ENCODE data around the gene PPIP5K2.
"Not testable (repeated sequence)": the region's sequence is repeated elsewhere in the genome, so short reads cannot be mapped to it uniquely, and the experiment has no call there.

PPIP5K2 gene

GRCh38 chr5:103119765-103120606 is at the start of gene PPIP5K2, which contains the start of gene GIN1:
Gene PPIP5K2 (plus strand): TSS chr5:103120301. CDS start chr5:103129590, 9,289 bp downstream.
Gene GIN1 (minus strand): TSS chr5:103120138. CDS start chr5:103108707, 11,431 bp downstream.
- Mint-ChIP-seq H3K27me3 (no peaks in the 10 kb centered on the region), H3K9me3 (no peaks in the 10 kb centered on the region), H3K36me3 (ENCODE audit: low read depth) (peaks cover 41% of the 10 kb centered on the region), H3K27ac (peak within 1 kb of the TSS; percentile 99), H3K4me3 (peak within 1 kb of the TSS; percentile 96), H3K4me1 (ENCODE audit: low read depth) (peaks cover 52% of the 10 kb centered on the region)
- DNase-seq, result peak; percentile 99

- DNase-seq; H3K36me3 Mint-ChIP-seq (ENCODE audit: low read depth); H3K27ac Mint-ChIP-seq; H3K4me3 Mint-ChIP-seq; H3K4me1 Mint-ChIP-seq (ENCODE audit: low read depth); H3K27me3 Mint-ChIP-seq: not testable (repeated sequence)
- H3K9me3 Mint-ChIP-seq, result peaks cover 49% of the 10 kb centered on the region
These were observed 46.6 kb upstream of the PPIP5K2 start for GRCh38 chr5:103073500-103073899.

- no peaks in the 10 kb centered on the region for H3K4me1 Mint-ChIP-seq (ENCODE audit: low read depth)
- H3K4me3 Mint-ChIP-seq, result no peak overlapping the region
- H3K27ac Mint-ChIP-seq, result no peak overlapping the region
- no peaks in the 10 kb centered on the region for H3K36me3 Mint-ChIP-seq (ENCODE audit: low read depth)
- H3K27me3 Mint-ChIP-seq, result no peaks in the 10 kb centered on the region
- no peak for DNase-seq
- H3K9me3 Mint-ChIP-seq, result peaks cover 60% of the 10 kb centered on the region
These were observed 44.7 kb upstream of the PPIP5K2 start for GRCh38 chr5:103075442-103075841.

- Mint-ChIP-seq H3K9me3 (peaks cover 78% of the 10 kb centered on the region), H3K4me3 (no peak overlapping the region), H3K36me3 (ENCODE audit: low read depth) (peaks cover 12% of the 10 kb centered on the region), H3K27ac (no peak overlapping the region), H3K4me1 (ENCODE audit: low read depth) (no peaks in the 10 kb centered on the region), H3K27me3 (no peaks in the 10 kb centered on the region)
- DNase-seq, result no peak
These were observed 40.3 kb upstream of the PPIP5K2 start for GRCh38 chr5:103079796-103080195.

- peaks cover 41% of the 10 kb centered on the region for H3K9me3 Mint-ChIP-seq
- peaks cover 72% of the 10 kb centered on the region for H3K36me3 Mint-ChIP-seq (ENCODE audit: low read depth)
- no peaks in the 10 kb centered on the region for H3K4me1 Mint-ChIP-seq (ENCODE audit: low read depth)
- no peak overlapping the region for H3K27ac Mint-ChIP-seq
- no peaks in the 10 kb centered on the region for H3K27me3 Mint-ChIP-seq
- H3K4me3 Mint-ChIP-seq, result no peak overlapping the region
- DNase-seq, result no peak
These were observed 33.6 kb upstream of the PPIP5K2 start for GRCh38 chr5:103086547-103086946.

GRCh38 chr5:103089272-103089671 is 30.8 kb upstream of the PPIP5K2 start:
- Mint-ChIP-seq H3K4me1 (ENCODE audit: low read depth) (no peaks in the 10 kb centered on the region), H3K4me3 (no peak overlapping the region), H3K27me3 (no peaks in the 10 kb centered on the region), H3K9me3 (peaks cover 14% of the 10 kb centered on the region), H3K36me3 (ENCODE audit: low read depth) (peaks cover 83% of the 10 kb centered on the region), H3K27ac (no peak overlapping the region)
- DNase-seq, result no peak

GRCh38 chr5:103090791-103091190 is 29.3 kb upstream of the PPIP5K2 start:
- Mint-ChIP-seq H3K4me1 (ENCODE audit: low read depth) (no peaks in the 10 kb centered on the region), H3K36me3 (ENCODE audit: low read depth) (peaks cover 80% of the 10 kb centered on the region), H3K9me3 (peaks cover 7% of the 10 kb centered on the region), H3K4me3 (no peak overlapping the region), H3K27me3 (no peaks in the 10 kb centered on the region), H3K27ac (no peak overlapping the region)
- no peak for DNase-seq

GRCh38 chr5:103092676-103093075 is 27.4 kb upstream of the PPIP5K2 start:
- no peak for DNase-seq
- no peaks in the 10 kb centered on the region for H3K27me3 Mint-ChIP-seq
- peaks cover 77% of the 10 kb centered on the region for H3K36me3 Mint-ChIP-seq (ENCODE audit: low read depth)
- no peak overlapping the region for H3K4me3 Mint-ChIP-seq
- H3K27ac Mint-ChIP-seq, result no peak overlapping the region
- H3K9me3 Mint-ChIP-seq, result no peaks in the 10 kb centered on the region
- H3K4me1 Mint-ChIP-seq (ENCODE audit: low read depth), result no peaks in the 10 kb centered on the region

- H3K9me3 Mint-ChIP-seq, result no peaks in the 10 kb centered on the region
- DNase-seq, result no peak
- H3K4me1 Mint-ChIP-seq (ENCODE audit: low read depth), result no peaks in the 10 kb centered on the region
- H3K4me3 Mint-ChIP-seq, result no peak overlapping the region
- no peaks in the 10 kb centered on the region for H3K27me3 Mint-ChIP-seq
- H3K27ac Mint-ChIP-seq, result no peak overlapping the region
- H3K36me3 Mint-ChIP-seq (ENCODE audit: low read depth), result peaks cover 69% of the 10 kb centered on the region
These were observed 26.4 kb upstream of the PPIP5K2 start for GRCh38 chr5:103093727-103094126.

- H3K9me3 Mint-ChIP-seq, result no peaks in the 10 kb centered on the region
- DNase-seq, result no peak
- peaks cover 63% of the 10 kb centered on the region for H3K36me3 Mint-ChIP-seq (ENCODE audit: low read depth)
- H3K4me1 Mint-ChIP-seq (ENCODE audit: low read depth), result no peaks in the 10 kb centered on the region
- H3K27ac Mint-ChIP-seq, result no peak overlapping the region
- H3K4me3 Mint-ChIP-seq, result no peak overlapping the region
- H3K27me3 Mint-ChIP-seq, result no peaks in the 10 kb centered on the region
These were observed 25.4 kb upstream of the PPIP5K2 start for GRCh38 chr5:103094737-103095136.

- no peak overlapping the region for H3K27ac Mint-ChIP-seq
- no peaks in the 10 kb centered on the region for H3K4me1 Mint-ChIP-seq (ENCODE audit: low read depth)
- no peak overlapping the region for H3K4me3 Mint-ChIP-seq
- H3K36me3 Mint-ChIP-seq (ENCODE audit: low read depth), result peaks cover 60% of the 10 kb centered on the region
- no peaks in the 10 kb centered on the region for H3K9me3 Mint-ChIP-seq
- no peak for DNase-seq
- H3K27me3 Mint-ChIP-seq, result no peaks in the 10 kb centered on the region
These were observed 21.1 kb upstream of the PPIP5K2 start for GRCh38 chr5:103098993-103099392.

GRCh38 chr5:103101079-103101750 is 18.9 kb upstream of the PPIP5K2 start:
- Mint-ChIP-seq H3K9me3 (no peaks in the 10 kb centered on the region), H3K27me3 (no peaks in the 10 kb centered on the region), H3K36me3 (ENCODE audit: low read depth) (peaks cover 61% of the 10 kb centered on the region), H3K27ac (no peak overlapping the region), H3K4me3 (no peak overlapping the region), H3K4me1 (ENCODE audit: low read depth) (no peaks in the 10 kb centered on the region)
- DNase-seq, result no peak

GRCh38 chr5:103102234-103102633 is 17.9 kb upstream of the PPIP5K2 start:
- no peak overlapping the region for H3K4me3 Mint-ChIP-seq
- DNase-seq, result no peak
- H3K27me3 Mint-ChIP-seq, result no peaks in the 10 kb centered on the region
- no peaks in the 10 kb centered on the region for H3K9me3 Mint-ChIP-seq
- no peaks in the 10 kb centered on the region for H3K4me1 Mint-ChIP-seq (ENCODE audit: low read depth)
- H3K27ac Mint-ChIP-seq, result no peak overlapping the region
- H3K36me3 Mint-ChIP-seq (ENCODE audit: low read depth), result peaks cover 62% of the 10 kb centered on the region

- no peak overlapping the region for H3K4me3 Mint-ChIP-seq
- H3K36me3 Mint-ChIP-seq (ENCODE audit: low read depth), result peaks cover 58% of the 10 kb centered on the region
- peaks cover 6% of the 10 kb centered on the region for H3K9me3 Mint-ChIP-seq
- H3K27ac Mint-ChIP-seq, result no peak overlapping the region
- H3K27me3 Mint-ChIP-seq, result no peaks in the 10 kb centered on the region
- no peak for DNase-seq
- H3K4me1 Mint-ChIP-seq (ENCODE audit: low read depth), result peaks cover 32% of the 10 kb centered on the region
These were observed 12.0 kb upstream of the PPIP5K2 start for GRCh38 chr5:103108086-103108485.

- Mint-ChIP-seq H3K27me3 (no peaks in the 10 kb centered on the region), H3K36me3 (ENCODE audit: low read depth) (peaks cover 46% of the 10 kb centered on the region), H3K4me3 (no peak overlapping the region), H3K27ac (no peak overlapping the region), H3K9me3 (peaks cover 6% of the 10 kb centered on the region), H3K4me1 (ENCODE audit: low read depth) (peaks cover 35% of the 10 kb centered on the region)
- no peak for DNase-seq
These were observed 10.8 kb upstream of the PPIP5K2 start for GRCh38 chr5:103109277-103109676.

All from activated T-cell treated with anti-CD3 and anti-CD28 coated beads, Interleukin-2, amount 50 U/mL, for 24 hours (primary cell).